ENCODE data around the gene AKAP8L. TPM values are rescaled to one million over a fixed set of nuclear protein-coding genes. Genes with fewer than 3 reads are reported as not detected.

Gene AKAP8L
- total and polyA plus RNA-seq, 4 donors = 34.7 to 243 (median 88.6) TPM

- DNase-seq = peak in 1 of 2 donors; percentile 6
- Histone ChIP-seq H3K4me1 (ENCODE audit: control insufficient read depth in 1 of 2, insufficient read depth in 2 of 2, low read length in 2 of 2) (no peaks in the 10 kb centered on the region), H3K36me3 (ENCODE audit: control insufficient read depth in 1 of 2, insufficient read depth in 2 of 2, low read length in 1 of 2) (peaks cover 0 to 22% of the 10 kb centered on the region in 2 donors), H3K27me3 (ENCODE audit: control insufficient read depth in 1 of 2, insufficient read depth in 2 of 2, low read length in 1 of 2) (no peaks in the 10 kb centered on the region), H3K9me3 (ENCODE audit: control insufficient read depth, low read length) (no peaks in the 10 kb centered on the region), H3K4me3 (ENCODE audit: low read length in 2 of 2) (no peak overlapping the region), H3K27ac (ENCODE audit: low read depth in 1 of 2, low read length in 2 of 2) (no peak overlapping the region)
- WGBS, 2 donors = 85 to 87% methylated on average over 5 of the region's 5 CpGs
- intact Hi-C loops (cut with DNase I) = no loop called here
- ATAC-seq (ENCODE audit: low FRiP score) = no peak
Observed at GRCh38 chr19:15394426-15394825, 24.4 kb downstream of the AKAP8L start.

GRCh38 chr19:15393963-15394362 is 24.8 kb downstream of the AKAP8L start:
- ATAC-seq (ENCODE audit: low FRiP score) (no peak), DNase-seq (no peak)
- H3K4me1 ChIP-seq (ENCODE audit: control insufficient read depth in 1 of 2, insufficient read depth in 2 of 2, low read length in 2 of 2) = no peaks in the 10 kb centered on the region
- H3K27ac ChIP-seq (ENCODE audit: low read depth in 1 of 2, low read length in 2 of 2) = no peak overlapping the region
- no peaks in the 10 kb centered on the region for H3K27me3 ChIP-seq (ENCODE audit: control insufficient read depth in 1 of 2, insufficient read depth in 2 of 2, low read length in 1 of 2)
- H3K36me3 ChIP-seq (ENCODE audit: control insufficient read depth in 1 of 2, insufficient read depth in 2 of 2, low read length in 1 of 2) = peaks cover 0 to 22% of the 10 kb centered on the region in 2 donors
- no peaks in the 10 kb centered on the region for H3K9me3 ChIP-seq (ENCODE audit: control insufficient read depth, low read length)
- no peak overlapping the region for H3K4me3 ChIP-seq (ENCODE audit: low read length in 2 of 2)
- intact Hi-C loops (cut with DNase I) = no loop called here

- Histone ChIP-seq H3K4me1 (ENCODE audit: control insufficient read depth in 1 of 2, insufficient read depth in 2 of 2, low read length in 2 of 2) (no peaks in the 10 kb centered on the region), H3K4me3 (ENCODE audit: low read length in 2 of 2) (no peak overlapping the region), H3K9me3 (ENCODE audit: control insufficient read depth, low read length) (no peaks in the 10 kb centered on the region), H3K27ac (ENCODE audit: low read depth in 1 of 2, low read length in 2 of 2) (no peak overlapping the region), H3K36me3 (ENCODE audit: control insufficient read depth in 1 of 2, insufficient read depth in 2 of 2, low read length in 1 of 2) (no peaks in the 10 kb centered on the region), H3K27me3 (ENCODE audit: control insufficient read depth in 1 of 2, insufficient read depth in 2 of 2, low read length in 1 of 2) (no peaks in the 10 kb centered on the region)
- intact Hi-C loops (cut with DNase I) = no loop called here
- ATAC-seq (ENCODE audit: low FRiP score) = no peak
- 73% methylated on average over 2 of the region's 2 CpGs for WGBS, 2 donors
- DNase-seq = no peak
Observed at GRCh38 chr19:15390814-15391213, 28.0 kb downstream of the AKAP8L start.

GRCh38 chr19:15381864-15382263 is 36.9 kb downstream of the AKAP8L start:
- ATAC-seq (ENCODE audit: low FRiP score) = no peak
- H3K36me3 ChIP-seq (ENCODE audit: control insufficient read depth in 1 of 2, insufficient read depth in 2 of 2, low read length in 1 of 2) = no peaks in the 10 kb centered on the region
- no peaks in the 10 kb centered on the region for H3K27me3 ChIP-seq (ENCODE audit: control insufficient read depth in 1 of 2, insufficient read depth in 2 of 2, low read length in 1 of 2)
- intact Hi-C loops (cut with DNase I) = no loop called here
- 82 to 88% methylated on average over 6 of the region's 6 CpGs for WGBS, 2 donors
- H3K27ac ChIP-seq (ENCODE audit: low read depth in 1 of 2, low read length in 2 of 2) = no peak overlapping the region
- DNase-seq = no peak
- H3K4me1 ChIP-seq (ENCODE audit: control insufficient read depth in 1 of 2, insufficient read depth in 2 of 2, low read length in 2 of 2) = no peaks in the 10 kb centered on the region
- no peaks in the 10 kb centered on the region for H3K9me3 ChIP-seq (ENCODE audit: control insufficient read depth, low read length)
- no peak overlapping the region for H3K4me3 ChIP-seq (ENCODE audit: low read length in 2 of 2)

GRCh38 chr19:15381429-15381828 is 37.4 kb downstream of the AKAP8L start:
- Histone ChIP-seq H3K36me3 (ENCODE audit: control insufficient read depth in 1 of 2, insufficient read depth in 2 of 2, low read length in 1 of 2) (no peaks in the 10 kb centered on the region), H3K4me1 (ENCODE audit: control insufficient read depth in 1 of 2, insufficient read depth in 2 of 2, low read length in 2 of 2) (no peaks in the 10 kb centered on the region), H3K4me3 (ENCODE audit: low read length in 2 of 2) (no peak overlapping the region), H3K9me3 (ENCODE audit: control insufficient read depth, low read length) (no peaks in the 10 kb centered on the region), H3K27ac (ENCODE audit: low read depth in 1 of 2, low read length in 2 of 2) (no peak overlapping the region), H3K27me3 (ENCODE audit: control insufficient read depth in 1 of 2, insufficient read depth in 2 of 2, low read length in 1 of 2) (no peaks in the 10 kb centered on the region)
- DNase-seq (no peak), ATAC-seq (ENCODE audit: low FRiP score) (no peak)
- WGBS, 2 donors = 75 to 79% methylated on average over 2 of the region's 2 CpGs
- intact Hi-C loops (cut with DNase I) = no loop called here

- H3K27me3 ChIP-seq (ENCODE audit: control insufficient read depth in 1 of 2, insufficient read depth in 2 of 2, low read length in 1 of 2) = no peaks in the 10 kb centered on the region
- no peaks in the 10 kb centered on the region for H3K4me1 ChIP-seq (ENCODE audit: control insufficient read depth in 1 of 2, insufficient read depth in 2 of 2, low read length in 2 of 2)
- intact Hi-C loops (cut with DNase I) = loop anchor here (1.0 to 10.0 kb wide), 6 partner anchors 39 to 205 kb away; partner anchors contain the start of gene BRD4 (in 1 of the 2)
- no peaks in the 10 kb centered on the region for H3K9me3 ChIP-seq (ENCODE audit: control insufficient read depth, low read length)
- peak overlapping the region in 1 of 2 donors; percentile 11 for H3K27ac ChIP-seq (ENCODE audit: low read depth in 1 of 2, low read length in 2 of 2)
- ATAC-seq (ENCODE audit: low FRiP score) (no peak), DNase-seq (no peak)
- WGBS, 2 donors = 2% methylated on average over 42 to 56 of the region's 56 CpGs
- H3K36me3 ChIP-seq (ENCODE audit: control insufficient read depth in 1 of 2, insufficient read depth in 2 of 2, low read length in 1 of 2) = no peaks in the 10 kb centered on the region
- H3K4me3 ChIP-seq (ENCODE audit: low read length in 2 of 2) = peak overlapping the region; percentile 11 to 22
Observed at GRCh38 chr19:15379999-15380647, 38.7 kb downstream of the AKAP8L start.

- intact Hi-C loops (cut with DNase I) = loop anchor here (1.0 to 10.0 kb wide), 6 partner anchors 40 to 205 kb away; partner anchors contain the start of gene BRD4 (in 1 of the 2)
- Histone ChIP-seq H3K36me3 (ENCODE audit: control insufficient read depth in 1 of 2, insufficient read depth in 2 of 2, low read length in 1 of 2) (no peaks in the 10 kb centered on the region), H3K4me1 (ENCODE audit: control insufficient read depth in 1 of 2, insufficient read depth in 2 of 2, low read length in 2 of 2) (no peaks in the 10 kb centered on the region), H3K9me3 (ENCODE audit: control insufficient read depth, low read length) (no peaks in the 10 kb centered on the region), H3K4me3 (ENCODE audit: low read length in 2 of 2) (peak within 1 kb of the TSS; percentile 78 to 82), H3K27me3 (ENCODE audit: control insufficient read depth in 1 of 2, insufficient read depth in 2 of 2, low read length in 1 of 2) (no peaks in the 10 kb centered on the region), H3K27ac (ENCODE audit: low read depth in 1 of 2, low read length in 2 of 2) (peak within 1 kb of the TSS; percentile 71 to 87)
- ATAC-seq (ENCODE audit: low FRiP score) (peak; percentile 98), DNase-seq (peak; percentile 99)
- WGBS, 2 donors = 0 to 1% methylated on average over 67 to 111 of the region's 111 CpGs
Observed at GRCh38 chr19:15379083-15379998, 39.4 kb downstream of the AKAP8L start, which contains the start of gene AKAP8. TSS of gene AKAP8 (minus strand) at chr19:15379787. CDS start at chr19:15379731, 56 bp downstream.

GRCh38 chr19:15378534-15379082 is 40.2 kb downstream of the AKAP8L start:
- DNase-seq (peak in 1 of 2 donors; percentile 61), ATAC-seq (ENCODE audit: low FRiP score) (no peak)
- Histone ChIP-seq H3K9me3 (ENCODE audit: control insufficient read depth, low read length) (no peaks in the 10 kb centered on the region), H3K27ac (ENCODE audit: low read depth in 1 of 2, low read length in 2 of 2) (peak overlapping the region; percentile 71 to 87), H3K27me3 (ENCODE audit: control insufficient read depth in 1 of 2, insufficient read depth in 2 of 2, low read length in 1 of 2) (no peaks in the 10 kb centered on the region), H3K36me3 (ENCODE audit: control insufficient read depth in 1 of 2, insufficient read depth in 2 of 2, low read length in 1 of 2) (no peaks in the 10 kb centered on the region), H3K4me1 (ENCODE audit: control insufficient read depth in 1 of 2, insufficient read depth in 2 of 2, low read length in 2 of 2) (no peaks in the 10 kb centered on the region), H3K4me3 (ENCODE audit: low read length in 2 of 2) (peak overlapping the region; percentile 78 to 82)
- 0% methylated on average over 17 to 22 of the region's 22 CpGs for WGBS, 2 donors
- intact Hi-C loops (cut with DNase I) = loop anchor here (1.0 to 10.0 kb wide), 6 partner anchors 41 to 204 kb away; partner anchors contain the start of gene BRD4 (in 1 of the 2)
